Ishikawa (cell line): ENCODE data around the gene PPP2R2C.

Source experiments
- CEBPB ChIP-seq: IDR thresholded peaks from 2 replicates; pipeline ENCODE4 v1.6.1; 2012
- CREB1 ChIP-seq: IDR thresholded peaks from 2 replicates; pipeline ENCODE4 v1.6.1; 2012; ENCODE audit warnings: low read depth
- EGR1 ChIP-seq: IDR thresholded peaks from 2 replicates; pipeline ENCODE4 v1.6.1; 2012
- EP300 ChIP-seq: IDR thresholded peaks from 2 replicates; pipeline ENCODE4 v1.6.1; 2012; ENCODE audit warnings: borderline replicate concordance
- FOXM1 ChIP-seq: IDR thresholded peaks from 2 replicates; pipeline ENCODE4 v1.6.1; 2012; ENCODE audit warnings: low read depth, borderline replicate concordance
- NFIC ChIP-seq: IDR thresholded peaks from 2 replicates; pipeline ENCODE4 v1.6.1; 2012
- RAD21 ChIP-seq: IDR thresholded peaks from 2 replicates; pipeline ENCODE4 v1.6.1; 2012; ENCODE audit warnings: low read depth
- TAF1 ChIP-seq: IDR thresholded peaks from 2 replicates; pipeline ENCODE4 v1.6.1; 2012; ENCODE audit warnings: low read depth, mild to moderate bottlenecking
- TCF12 ChIP-seq: IDR thresholded peaks from 2 replicates; pipeline ENCODE4 v1.6.1; 2012; ENCODE audit warnings: low read depth
- TEAD4 ChIP-seq: IDR thresholded peaks from 2 replicates; pipeline ENCODE4 v1.6.1; 2012
- YY1 ChIP-seq: IDR thresholded peaks from 2 replicates; pipeline ENCODE4 v1.6.1; 2012; ENCODE audit warnings: low read depth
- ZBTB7A ChIP-seq: IDR thresholded peaks from 2 replicates; pipeline ENCODE4 v1.6.1; 2012; ENCODE audit warnings: low read depth
- TF ChIP-seq, protein P1 (sequence below): IDR thresholded peaks from 2 replicates; pipeline ENCODE4 v1.6.1; 2012
- TF ChIP-seq, protein P2 (sequence below): IDR thresholded peaks from 2 replicates; pipeline ENCODE4 v1.6.1; 2012
- TF ChIP-seq, protein P3 (sequence below): IDR thresholded peaks from 2 replicates; pipeline ENCODE4 v1.6.1; 2012; ENCODE audit warnings: low read depth, mild to moderate bottlenecking

PPP2R2C gene

DNA sequence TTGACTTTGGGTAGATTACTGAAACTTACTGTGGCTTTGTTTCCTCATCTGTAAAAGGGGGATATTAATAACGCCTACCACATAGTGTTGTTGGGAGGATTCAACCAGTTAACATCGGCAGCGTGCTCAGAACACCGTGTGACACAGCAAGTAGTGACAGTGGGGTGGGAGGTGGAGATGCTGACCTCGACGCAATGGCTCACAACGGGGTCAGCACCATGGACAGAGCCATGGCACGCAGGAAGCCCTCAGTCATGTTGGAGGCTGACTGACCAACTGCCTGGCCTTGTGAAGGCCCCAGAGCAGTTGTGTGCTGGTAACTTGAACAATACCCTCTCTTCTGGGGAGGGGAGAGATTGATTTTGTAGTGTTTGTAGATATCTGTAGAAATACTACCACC, 109.5 kb downstream of the PPP2R2C start:
- TF ChIP-seq CREB1 (no peak), TCF12 (no peak), FOXM1 (no peak), TAF1 (no peak), NFIC (no peak), TEAD4 (peak; percentile 84), EGR1 (no peak), EP300 (no peak), ZBTB7A (no peak), RAD21 (no peak), YY1 (0 out of 2 replicates have a peak, but pooled peaks have one; percentile 41), CEBPB (no peak)
- TF ChIP-seq, protein P1, sequence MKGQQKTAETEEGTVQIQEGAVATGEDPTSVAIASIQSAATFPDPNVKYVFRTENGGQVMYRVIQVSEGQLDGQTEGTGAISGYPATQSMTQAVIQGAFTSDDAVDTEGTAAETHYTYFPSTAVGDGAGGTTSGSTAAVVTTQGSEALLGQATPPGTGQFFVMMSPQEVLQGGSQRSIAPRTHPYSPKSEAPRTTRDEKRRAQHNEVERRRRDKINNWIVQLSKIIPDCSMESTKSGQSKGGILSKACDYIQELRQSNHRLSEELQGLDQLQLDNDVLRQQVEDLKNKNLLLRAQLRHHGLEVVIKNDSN, result no peak
- TF ChIP-seq, protein P2, sequence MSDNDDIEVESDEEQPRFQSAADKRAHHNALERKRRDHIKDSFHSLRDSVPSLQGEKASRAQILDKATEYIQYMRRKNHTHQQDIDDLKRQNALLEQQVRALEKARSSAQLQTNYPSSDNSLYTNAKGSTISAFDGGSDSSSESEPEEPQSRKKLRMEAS, result 0 out of 2 replicates have a peak, but pooled peaks have one; percentile 21
- TF ChIP-seq, protein P3, sequence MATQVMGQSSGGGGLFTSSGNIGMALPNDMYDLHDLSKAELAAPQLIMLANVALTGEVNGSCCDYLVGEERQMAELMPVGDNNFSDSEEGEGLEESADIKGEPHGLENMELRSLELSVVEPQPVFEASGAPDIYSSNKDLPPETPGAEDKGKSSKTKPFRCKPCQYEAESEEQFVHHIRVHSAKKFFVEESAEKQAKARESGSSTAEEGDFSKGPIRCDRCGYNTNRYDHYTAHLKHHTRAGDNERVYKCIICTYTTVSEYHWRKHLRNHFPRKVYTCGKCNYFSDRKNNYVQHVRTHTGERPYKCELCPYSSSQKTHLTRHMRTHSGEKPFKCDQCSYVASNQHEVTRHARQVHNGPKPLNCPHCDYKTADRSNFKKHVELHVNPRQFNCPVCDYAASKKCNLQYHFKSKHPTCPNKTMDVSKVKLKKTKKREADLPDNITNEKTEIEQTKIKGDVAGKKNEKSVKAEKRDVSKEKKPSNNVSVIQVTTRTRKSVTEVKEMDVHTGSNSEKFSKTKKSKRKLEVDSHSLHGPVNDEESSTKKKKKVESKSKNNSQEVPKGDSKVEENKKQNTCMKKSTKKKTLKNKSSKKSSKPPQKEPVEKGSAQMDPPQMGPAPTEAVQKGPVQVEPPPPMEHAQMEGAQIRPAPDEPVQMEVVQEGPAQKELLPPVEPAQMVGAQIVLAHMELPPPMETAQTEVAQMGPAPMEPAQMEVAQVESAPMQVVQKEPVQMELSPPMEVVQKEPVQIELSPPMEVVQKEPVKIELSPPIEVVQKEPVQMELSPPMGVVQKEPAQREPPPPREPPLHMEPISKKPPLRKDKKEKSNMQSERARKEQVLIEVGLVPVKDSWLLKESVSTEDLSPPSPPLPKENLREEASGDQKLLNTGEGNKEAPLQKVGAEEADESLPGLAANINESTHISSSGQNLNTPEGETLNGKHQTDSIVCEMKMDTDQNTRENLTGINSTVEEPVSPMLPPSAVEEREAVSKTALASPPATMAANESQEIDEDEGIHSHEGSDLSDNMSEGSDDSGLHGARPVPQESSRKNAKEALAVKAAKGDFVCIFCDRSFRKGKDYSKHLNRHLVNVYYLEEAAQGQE, result peak; percentile 98

DNA sequence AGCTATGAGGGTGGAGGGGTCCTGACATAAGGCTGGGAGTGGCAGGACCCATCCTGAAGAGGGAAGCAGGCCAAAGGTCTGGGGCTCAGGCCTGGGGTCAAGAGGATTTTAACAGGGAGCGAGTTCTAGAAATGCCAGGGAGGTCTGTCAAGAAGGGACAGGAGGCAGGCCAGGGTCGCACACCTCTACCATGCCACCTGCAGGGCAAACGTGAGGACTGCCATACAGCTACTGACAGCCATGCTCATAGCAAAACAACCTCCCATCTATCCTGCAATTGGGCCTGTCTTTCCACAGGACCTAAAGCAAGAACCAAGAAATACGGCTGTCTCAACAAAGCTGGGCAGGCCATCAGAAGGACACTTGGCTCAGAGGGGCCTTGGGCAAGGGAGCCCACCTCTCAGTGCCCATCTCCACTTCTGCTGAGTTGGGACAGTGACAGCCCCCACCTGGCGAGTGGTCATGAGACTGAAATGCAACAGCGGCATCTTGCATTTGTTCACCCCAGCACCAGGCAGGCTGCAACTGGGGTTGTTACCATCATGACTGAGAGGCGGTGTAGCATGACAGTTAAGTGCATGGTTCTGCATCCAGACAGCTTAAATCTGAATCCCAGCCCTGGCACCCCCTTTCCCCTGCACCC, 110.0 kb downstream of the PPP2R2C start:
- TF ChIP-seq ZBTB7A (no peak), FOXM1 (no peak), EP300 (no peak), NFIC (no peak), TEAD4 (no peak), EGR1 (no peak), CREB1 (no peak), TAF1 (no peak), YY1 (no peak), TCF12 (no peak), CEBPB (no peak), RAD21 (no peak)
- TF ChIP-seq, protein P1, result no peak
- TF ChIP-seq, protein P2, result no peak
- TF ChIP-seq, protein P3, result no peak

DNA sequence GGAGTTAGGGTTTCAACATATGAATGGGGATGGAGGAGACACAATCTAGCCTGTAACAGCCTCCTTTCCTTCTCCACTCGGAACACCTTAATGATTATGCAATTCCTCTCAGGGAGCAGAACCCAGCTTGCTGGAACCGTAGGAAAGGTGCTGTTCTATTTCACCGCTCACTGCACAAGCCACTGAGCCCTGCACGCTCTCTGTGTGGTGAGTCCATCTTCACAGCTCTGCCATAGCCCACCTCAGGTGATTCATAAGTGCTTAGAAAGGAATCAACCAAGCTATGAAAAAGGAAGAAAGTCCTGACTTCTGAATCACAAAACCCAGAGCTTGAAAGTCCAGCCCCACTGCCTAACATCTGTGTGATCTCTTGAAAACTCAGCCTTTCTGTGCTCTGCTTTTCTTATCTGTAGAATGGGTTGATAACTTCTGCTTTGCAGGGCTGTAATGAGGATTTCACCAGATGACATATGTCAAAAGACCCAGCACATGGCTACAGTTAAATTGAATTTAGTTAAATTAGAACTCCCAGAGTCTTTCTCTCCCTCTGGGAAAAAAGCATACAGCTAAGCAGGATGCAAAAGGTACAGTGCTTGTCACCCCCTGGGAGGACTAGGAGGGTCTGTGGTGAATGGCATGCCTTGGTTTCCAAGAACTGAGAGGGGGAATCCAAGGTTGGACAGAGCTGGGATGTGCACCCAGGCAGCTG, 111.2 kb downstream of the PPP2R2C start:
- no peak for TF ChIP-seq CEBPB
- no peak for TF ChIP-seq CREB1
- TF ChIP-seq RAD21, result no peak
- no peak for TF ChIP-seq TEAD4

DNA sequence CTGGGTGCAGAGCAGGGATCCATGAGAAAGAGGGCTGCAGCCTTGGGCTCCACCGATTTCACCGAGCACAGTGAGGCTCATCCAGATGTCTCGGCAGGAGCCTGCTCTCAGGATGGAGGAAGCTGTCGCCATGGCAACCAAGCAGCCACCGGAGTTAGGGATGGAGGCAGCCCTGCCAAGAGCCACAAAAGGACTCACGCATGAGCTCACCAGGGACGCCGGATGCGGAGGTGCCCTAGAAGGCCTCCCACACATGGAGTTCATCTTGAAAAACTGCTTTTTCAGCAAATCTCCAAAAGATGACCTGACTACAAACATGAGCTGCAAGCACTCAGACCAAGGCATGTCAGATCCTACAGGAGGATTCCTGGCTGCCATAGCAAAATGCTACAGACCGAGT, 112.0 kb downstream of the PPP2R2C start:
- TF ChIP-seq, protein P2, result no peak
- TF ChIP-seq TAF1 (no peak), EGR1 (no peak), NFIC (no peak), ZBTB7A (no peak), EP300 (no peak), RAD21 (no peak), TCF12 (no peak), CEBPB (no peak), TEAD4 (no peak), CREB1 (no peak), YY1 (no peak), FOXM1 (no peak)
- TF ChIP-seq, protein P1, result no peak
- TF ChIP-seq, protein P3, result no peak
